Fibroblast of lung (primary cell): ENCODE data around the gene FSIP2. TPM values are rescaled to one million over a fixed set of nuclear protein-coding genes. Genes with fewer than 3 reads are reported as not detected.
A peak's percentile ranks its signal among the peaks of the same experiment; 100 is the strongest.

ENCODE experiments used
- DNase-seq, 2 donors: peaks; one replicate each; pipeline versions ENCODE4 v3.0.0 to v3.0.0-alpha.2; 2010; ENCODE audit warnings: low read depth in 2 of 2
- H2AFZ ChIP-seq: 2 replicates; pipeline ENCODE4 v1.5.1; 2012; ENCODE audit warnings: low read length, control low read depth, inconsistent platforms
- H3K27ac ChIP-seq: 2 replicates; pipeline ENCODE4 v1.5.1; 2011; ENCODE audit warnings: low read length, control low read depth; ENCODE audit not compliant: insufficient read depth
- H3K27me3 ChIP-seq: 2 replicates; pipeline ENCODE4 v1.5.1; 2011; ENCODE audit warnings: mild to moderate bottlenecking, low read length; ENCODE audit not compliant: control insufficient read depth, insufficient read depth
- H3K36me3 ChIP-seq: 2 replicates; pipeline ENCODE4 v1.5.1; 2011; ENCODE audit warnings: low read length; ENCODE audit not compliant: control insufficient read depth, insufficient read depth
- H3K4me1 ChIP-seq: 2 replicates; pipeline ENCODE4 v1.5.1; 2011; ENCODE audit warnings: low read length; ENCODE audit not compliant: control insufficient read depth, insufficient read depth; ENCODE audit errors: extremely low read depth
- H3K4me2 ChIP-seq: 2 replicates; pipeline ENCODE4 v1.5.1; 2011; ENCODE audit warnings: low read length, control low read depth; ENCODE audit not compliant: insufficient read depth; ENCODE audit errors: extremely low read depth
- H3K4me3 ChIP-seq, 4 experiments: fragments of 200-600 bp in 1 of 4; sonication (generic) in 1 of 4; replicated peaks in 1 of 4; 2 replicates each; pipeline ENCODE4 v1.5.1; 2011 to 2016; ENCODE audit warnings: low read length in 4 of 4, low read depth in 3 of 4, mild to moderate bottlenecking in 3 of 4, control low read depth in 2 of 4, inconsistent platforms in 1 of 4, mixed read lengths in 1 of 4; ENCODE audit not compliant: insufficient read depth in 1 of 4; ENCODE audit errors: control extremely low read depth in 1 of 4
- H3K79me2 ChIP-seq: 2 replicates; pipeline ENCODE4 v1.5.1; 2012; ENCODE audit warnings: mild to moderate bottlenecking, low read length, inconsistent platforms; ENCODE audit not compliant: control insufficient read depth, insufficient read depth
- H3K9ac ChIP-seq: 2 replicates; pipeline ENCODE4 v1.5.1; 2011; ENCODE audit warnings: mild to moderate bottlenecking, low read length, control low read depth; ENCODE audit not compliant: insufficient read depth
- H3K9me3 ChIP-seq: 2 replicates; pipeline ENCODE4 v1.5.1; 2012; ENCODE audit warnings: low read depth, low read length; ENCODE audit not compliant: control insufficient read depth, insufficient read depth
- H4K20me1 ChIP-seq: 2 replicates; pipeline ENCODE4 v1.5.1; 2011; ENCODE audit warnings: low read length; ENCODE audit not compliant: control insufficient read depth, insufficient read depth; ENCODE audit errors: extremely low read depth
- EZH2 ChIP-seq: IDR thresholded peaks from 2 replicates; pipeline ENCODE4 v1.5.1; 2012; ENCODE audit warnings: low read length, control low read depth, mild to moderate bottlenecking; ENCODE audit errors: missing control alignments
- polyA plus RNA-seq, 2 donors: library from polyadenylated mRNA; depleted of rRNA in 1 of 2; stranded (reverse) in 1 of 2; unstranded in 1 of 2; fragments of >200 nt; gene quantifications; 2 replicates each; pipeline ENCODE4 v1.2.1, GENCODE V29; 2011 to 2012; ENCODE audit warnings: missing spikeins in 1 of 2
- total RNA-seq: library from RNA; depleted of rRNA; stranded (reverse); fragments of >200 nt; gene quantifications from 2 replicates; pipeline ENCODE4 v1.2.1, GENCODE V29; 2014
- TF ChIP-seq, protein P1 (sequence below), 2 donors: IDR thresholded peaks in 1 of 2; conservative IDR thresholded peaks in 1 of 2; 1 replicate in 1 of 2; 2 replicates in 1 of 2; pipeline ENCODE4 v1.5.1; 2011 to 2012; ENCODE audit warnings: low read length in 2 of 2, control low read depth in 1 of 2, inconsistent platforms in 1 of 2, low read depth in 1 of 2, mild to moderate bottlenecking in 1 of 2

FSIP2 gene
- total and polyA plus RNA-seq, 2 donors (not counting 1 experiment from before 2014, with no cell fraction given) = under 0.01 to 1.7 TPM

DNA sequence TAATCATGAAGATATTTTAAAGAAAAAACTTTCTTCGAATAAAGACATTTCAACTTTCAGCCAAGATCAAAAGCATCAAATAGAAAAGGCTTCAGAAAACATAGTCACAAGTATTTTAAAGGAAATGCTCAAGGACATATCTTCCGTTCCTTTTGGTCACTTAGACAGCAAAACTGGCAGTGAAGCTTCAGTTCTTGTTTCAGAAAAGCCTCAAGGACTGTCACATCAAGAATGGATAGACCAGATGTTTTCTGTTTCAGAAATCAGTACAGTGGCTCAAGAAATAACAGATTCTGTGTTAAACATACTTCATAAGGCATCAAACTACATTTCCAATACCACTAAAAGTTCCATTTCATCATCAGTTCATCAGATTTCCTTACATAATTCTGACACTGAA is 51.8 kb downstream of the FSIP2 start:
- DNase-seq = no peak
- Histone ChIP-seq H3K9ac (no peak overlapping the region), H3K4me3 (no peak overlapping the region), H3K27me3 (no peaks in the 10 kb centered on the region), H3K4me1 (no peaks in the 10 kb centered on the region), H3K4me2 (no peak overlapping the region), H3K36me3 (no peaks in the 10 kb centered on the region), H3K79me2 (no peaks in the 10 kb centered on the region), H2AFZ (no peak overlapping the region), H3K27ac (no peak overlapping the region), H4K20me1 (no peaks in the 10 kb centered on the region), H3K9me3 (no peaks in the 10 kb centered on the region)
- TF ChIP-seq, protein P1, sequence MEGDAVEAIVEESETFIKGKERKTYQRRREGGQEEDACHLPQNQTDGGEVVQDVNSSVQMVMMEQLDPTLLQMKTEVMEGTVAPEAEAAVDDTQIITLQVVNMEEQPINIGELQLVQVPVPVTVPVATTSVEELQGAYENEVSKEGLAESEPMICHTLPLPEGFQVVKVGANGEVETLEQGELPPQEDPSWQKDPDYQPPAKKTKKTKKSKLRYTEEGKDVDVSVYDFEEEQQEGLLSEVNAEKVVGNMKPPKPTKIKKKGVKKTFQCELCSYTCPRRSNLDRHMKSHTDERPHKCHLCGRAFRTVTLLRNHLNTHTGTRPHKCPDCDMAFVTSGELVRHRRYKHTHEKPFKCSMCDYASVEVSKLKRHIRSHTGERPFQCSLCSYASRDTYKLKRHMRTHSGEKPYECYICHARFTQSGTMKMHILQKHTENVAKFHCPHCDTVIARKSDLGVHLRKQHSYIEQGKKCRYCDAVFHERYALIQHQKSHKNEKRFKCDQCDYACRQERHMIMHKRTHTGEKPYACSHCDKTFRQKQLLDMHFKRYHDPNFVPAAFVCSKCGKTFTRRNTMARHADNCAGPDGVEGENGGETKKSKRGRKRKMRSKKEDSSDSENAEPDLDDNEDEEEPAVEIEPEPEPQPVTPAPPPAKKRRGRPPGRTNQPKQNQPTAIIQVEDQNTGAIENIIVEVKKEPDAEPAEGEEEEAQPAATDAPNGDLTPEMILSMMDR (conservative IDR thresholded peaks at IDR 0.05 in 1 of 2, IDR thresholded peaks at IDR 0.05 in 1 of 2; ENCODE audit: low read depth in 1 of 2, low read length in 2 of 2) = no peak
- no peak for TF ChIP-seq EZH2

DNA sequence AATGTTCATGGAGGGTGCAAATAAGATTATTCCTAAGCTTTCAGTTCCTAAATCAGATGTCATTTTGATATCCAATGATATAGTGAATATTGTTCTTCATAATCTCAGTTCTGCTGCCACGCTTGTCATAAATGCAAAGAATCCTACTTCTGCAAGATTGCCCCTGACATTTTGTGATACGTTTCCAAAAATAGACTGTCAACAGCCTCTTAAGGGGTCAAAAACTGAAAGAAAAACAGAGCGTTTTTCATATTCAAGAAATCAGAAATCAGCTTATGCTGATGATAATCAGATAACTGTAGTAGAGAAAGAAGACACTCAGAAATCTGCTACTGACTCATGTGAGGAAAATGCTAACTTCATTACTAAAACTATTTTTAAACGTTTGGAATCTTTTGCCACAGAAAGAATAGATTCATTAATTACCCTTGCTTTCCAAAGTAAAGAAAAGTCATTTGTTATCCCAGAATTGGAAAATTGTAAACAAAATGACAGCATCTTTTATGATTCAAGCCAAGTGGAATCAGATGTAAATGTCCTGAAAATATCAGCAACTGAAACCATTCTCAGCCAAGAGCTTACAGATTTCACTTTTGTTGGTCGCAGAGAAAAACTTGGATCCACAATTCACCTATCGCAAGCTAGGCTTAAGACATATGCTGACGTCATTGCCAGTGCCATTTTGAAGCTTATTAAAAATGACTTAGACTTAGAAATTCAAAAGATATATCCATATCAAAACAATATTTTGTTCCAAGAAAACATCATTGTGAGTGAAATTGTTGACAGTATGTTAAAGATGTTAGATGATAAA is 55.1 kb downstream of the FSIP2 start:
- H3K9me3 ChIP-seq = no peaks in the 10 kb centered on the region
- no peaks in the 10 kb centered on the region for H3K79me2 ChIP-seq
- H3K4me2 ChIP-seq = no peak overlapping the region
- TF ChIP-seq, protein P1 (conservative IDR thresholded peaks at IDR 0.05 in 1 of 2, IDR thresholded peaks at IDR 0.05 in 1 of 2; ENCODE audit: low read depth in 1 of 2, low read length in 2 of 2) = no peak
- TF ChIP-seq EZH2 = no peak
- no peak overlapping the region for H3K4me3 ChIP-seq
- no peak overlapping the region for H3K9ac ChIP-seq
- H3K36me3 ChIP-seq = no peaks in the 10 kb centered on the region
- DNase-seq = peak in 1 of 2 donors; percentile 48
- no peaks in the 10 kb centered on the region for H3K4me1 ChIP-seq
- H3K27me3 ChIP-seq = no peaks in the 10 kb centered on the region
- no peaks in the 10 kb centered on the region for H4K20me1 ChIP-seq
- H3K27ac ChIP-seq = no peak overlapping the region
- H2AFZ ChIP-seq = no peak overlapping the region

GRCh38 chr2:185796758-185797157 is 58.2 kb downstream of the FSIP2 start:
- Histone ChIP-seq H3K4me3 (no peak overlapping the region), H3K27me3 (no peaks in the 10 kb centered on the region), H3K9ac (no peak overlapping the region), H2AFZ (no peak overlapping the region), H4K20me1 (no peaks in the 10 kb centered on the region), H3K4me1 (no peaks in the 10 kb centered on the region), H3K79me2 (no peaks in the 10 kb centered on the region), H3K27ac (no peak overlapping the region), H3K4me2 (no peak overlapping the region), H3K9me3 (no peaks in the 10 kb centered on the region), H3K36me3 (no peaks in the 10 kb centered on the region)
- DNase-seq = no peak
- TF ChIP-seq, protein P1 (conservative IDR thresholded peaks at IDR 0.05 in 1 of 2, IDR thresholded peaks at IDR 0.05 in 1 of 2; ENCODE audit: low read depth in 1 of 2, low read length in 2 of 2) = no peak
- TF ChIP-seq EZH2 = no peak
